Fibroblast of pulmonary artery (primary cell): ENCODE measurements around the gene STK33.

ENCODE experiments used
- DNase-seq: peaks from one replicate; pipeline ENCODE4 v3.0.0-alpha.2; 2010; ENCODE audit warnings: low read depth
- H3K4me3 ChIP-seq: replicated peaks from 2 replicates; pipeline ENCODE4 v1.5.1; 2011; ENCODE audit warnings: low read depth, mild to moderate bottlenecking, control low read depth, low read length, moderate library complexity
- TF ChIP-seq, protein P1 (sequence below): IDR thresholded peaks from 2 replicates; pipeline ENCODE4 v1.5.1; 2011; ENCODE audit warnings: mild to moderate bottlenecking, control low read depth, low read length, inconsistent platforms; ENCODE audit errors: missing control alignments

Gene STK33

DNA sequence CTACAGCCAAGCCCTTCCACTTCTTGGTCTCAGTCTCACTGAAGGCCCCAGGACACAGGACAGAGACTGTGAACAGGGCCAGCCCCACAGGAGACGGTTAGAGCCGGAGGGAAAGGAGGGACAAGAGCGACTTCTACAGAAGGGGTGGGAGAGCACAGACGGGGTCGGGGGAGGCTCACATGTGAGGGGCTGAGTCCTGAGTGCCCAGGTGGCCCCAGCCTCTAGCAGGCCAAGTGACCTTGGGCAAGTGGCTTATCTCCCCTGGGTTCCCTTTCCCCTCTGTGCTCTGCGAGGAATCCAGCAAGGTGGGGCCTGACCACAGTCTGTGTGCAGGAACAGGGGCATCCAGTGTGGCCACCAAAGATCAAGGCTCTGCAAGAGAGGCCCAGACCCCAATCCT lies 227.7 kb downstream of the STK33 start:
- TF ChIP-seq, protein P1, sequence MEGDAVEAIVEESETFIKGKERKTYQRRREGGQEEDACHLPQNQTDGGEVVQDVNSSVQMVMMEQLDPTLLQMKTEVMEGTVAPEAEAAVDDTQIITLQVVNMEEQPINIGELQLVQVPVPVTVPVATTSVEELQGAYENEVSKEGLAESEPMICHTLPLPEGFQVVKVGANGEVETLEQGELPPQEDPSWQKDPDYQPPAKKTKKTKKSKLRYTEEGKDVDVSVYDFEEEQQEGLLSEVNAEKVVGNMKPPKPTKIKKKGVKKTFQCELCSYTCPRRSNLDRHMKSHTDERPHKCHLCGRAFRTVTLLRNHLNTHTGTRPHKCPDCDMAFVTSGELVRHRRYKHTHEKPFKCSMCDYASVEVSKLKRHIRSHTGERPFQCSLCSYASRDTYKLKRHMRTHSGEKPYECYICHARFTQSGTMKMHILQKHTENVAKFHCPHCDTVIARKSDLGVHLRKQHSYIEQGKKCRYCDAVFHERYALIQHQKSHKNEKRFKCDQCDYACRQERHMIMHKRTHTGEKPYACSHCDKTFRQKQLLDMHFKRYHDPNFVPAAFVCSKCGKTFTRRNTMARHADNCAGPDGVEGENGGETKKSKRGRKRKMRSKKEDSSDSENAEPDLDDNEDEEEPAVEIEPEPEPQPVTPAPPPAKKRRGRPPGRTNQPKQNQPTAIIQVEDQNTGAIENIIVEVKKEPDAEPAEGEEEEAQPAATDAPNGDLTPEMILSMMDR = no peak
- no peak for DNase-seq
- no peak overlapping the region for H3K4me3 ChIP-seq

DNA sequence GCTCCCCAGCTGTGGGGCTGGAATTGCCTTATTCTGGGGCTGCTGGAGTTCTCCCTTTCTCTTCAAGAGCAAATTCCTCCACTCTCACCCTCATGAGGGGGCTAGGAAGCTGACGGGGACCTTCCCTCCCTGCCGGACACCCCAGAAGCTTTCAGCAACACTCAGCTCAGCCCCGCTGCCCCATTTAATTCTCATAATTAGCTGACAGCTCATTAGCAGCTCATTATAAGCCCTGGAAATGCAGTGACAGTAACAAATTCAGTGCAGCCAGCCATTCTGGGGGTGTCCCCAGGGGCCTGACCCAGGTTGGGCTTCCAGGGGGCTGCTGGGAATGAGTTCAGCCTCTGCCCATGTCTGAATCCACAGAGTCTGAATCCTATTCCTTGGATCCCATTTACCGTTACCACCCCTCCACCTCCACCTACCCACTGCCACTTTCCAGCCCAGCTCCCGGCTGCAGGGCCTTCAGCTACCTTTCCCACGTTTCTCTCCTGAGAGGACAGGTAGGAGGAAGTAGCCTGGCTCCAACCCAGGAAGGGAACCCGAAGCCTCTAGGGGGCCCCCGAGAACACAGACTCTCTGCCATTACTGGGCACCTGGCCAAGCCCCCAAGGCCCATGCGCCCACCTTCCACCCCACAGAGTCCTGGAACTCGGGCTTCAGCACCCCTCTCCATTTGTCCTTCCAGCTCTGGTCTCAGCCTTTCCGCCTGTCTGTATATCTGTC lies 228.6 kb downstream of the STK33 start:
- no peak for DNase-seq
- TF ChIP-seq, protein P1 = no peak
- H3K4me3 ChIP-seq = no peak overlapping the region

DNA sequence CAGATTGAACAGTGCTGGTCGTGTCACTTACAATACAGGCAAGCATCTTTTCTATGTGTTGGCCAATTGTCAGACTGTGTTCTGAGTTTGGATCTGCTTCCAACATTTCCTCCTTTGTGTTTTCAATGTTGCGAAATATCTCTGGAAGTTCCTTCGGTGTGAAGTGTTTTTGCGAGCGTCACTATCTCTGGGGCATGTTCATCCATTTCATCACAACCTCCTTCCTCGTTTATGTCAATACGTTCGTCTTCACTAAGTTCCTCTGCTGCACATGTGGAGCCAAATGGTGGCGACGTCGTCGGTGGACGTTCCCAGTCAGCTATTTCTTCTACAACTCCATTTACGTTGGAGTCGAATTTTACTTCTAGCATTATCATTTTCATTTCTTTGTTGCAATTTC lies 230.1 kb downstream of the STK33 start:
- DNase-seq = peak; percentile 21
- no peak overlapping the region for H3K4me3 ChIP-seq
- TF ChIP-seq, protein P1 = no peak

DNA sequence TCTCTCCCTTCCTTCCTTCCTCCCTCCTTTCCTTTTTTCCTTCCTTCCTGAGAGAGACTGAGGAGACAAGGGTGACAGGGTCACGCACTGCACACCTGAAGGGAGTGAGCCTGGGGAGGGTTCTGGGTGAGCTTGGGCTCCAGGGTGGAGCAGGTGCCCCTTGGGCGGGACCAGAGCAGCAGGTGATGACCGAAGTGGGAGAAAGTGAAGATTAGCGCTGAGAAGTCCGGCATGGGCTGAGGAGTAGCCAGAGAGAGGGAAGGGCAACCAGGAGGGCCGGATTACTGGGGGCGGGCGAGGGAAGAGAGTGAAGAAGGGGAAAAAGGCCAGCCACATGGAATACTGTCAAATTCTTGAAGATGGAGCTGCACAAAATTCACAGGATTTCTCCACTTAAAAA lies 231.1 kb downstream of the STK33 start:
- H3K4me3 ChIP-seq = no peak overlapping the region
- no peak for DNase-seq
- TF ChIP-seq, protein P1 = no peak

DNA sequence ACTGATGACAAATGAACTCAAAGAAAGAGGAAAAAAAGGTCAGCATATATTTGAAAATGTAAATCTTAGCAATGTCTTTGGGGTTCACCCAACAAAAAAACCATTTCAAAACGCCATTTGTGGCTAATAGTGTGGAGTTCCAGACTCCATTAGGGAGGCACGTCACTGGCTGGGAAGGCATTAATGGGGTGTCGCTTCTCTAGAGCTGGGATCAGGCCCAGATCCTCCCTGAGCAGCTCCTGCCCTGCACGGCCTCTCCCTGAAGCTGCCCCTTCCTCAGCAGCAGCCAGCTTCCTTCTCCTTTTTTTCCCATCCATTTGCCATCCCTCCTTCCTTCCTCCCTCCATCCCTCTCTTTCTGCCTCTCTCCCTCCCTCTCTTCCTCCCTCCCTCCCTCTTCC lies 231.5 kb downstream of the STK33 start:
- TF ChIP-seq, protein P1 = no peak
- no peak overlapping the region for H3K4me3 ChIP-seq
- no peak for DNase-seq

DNA sequence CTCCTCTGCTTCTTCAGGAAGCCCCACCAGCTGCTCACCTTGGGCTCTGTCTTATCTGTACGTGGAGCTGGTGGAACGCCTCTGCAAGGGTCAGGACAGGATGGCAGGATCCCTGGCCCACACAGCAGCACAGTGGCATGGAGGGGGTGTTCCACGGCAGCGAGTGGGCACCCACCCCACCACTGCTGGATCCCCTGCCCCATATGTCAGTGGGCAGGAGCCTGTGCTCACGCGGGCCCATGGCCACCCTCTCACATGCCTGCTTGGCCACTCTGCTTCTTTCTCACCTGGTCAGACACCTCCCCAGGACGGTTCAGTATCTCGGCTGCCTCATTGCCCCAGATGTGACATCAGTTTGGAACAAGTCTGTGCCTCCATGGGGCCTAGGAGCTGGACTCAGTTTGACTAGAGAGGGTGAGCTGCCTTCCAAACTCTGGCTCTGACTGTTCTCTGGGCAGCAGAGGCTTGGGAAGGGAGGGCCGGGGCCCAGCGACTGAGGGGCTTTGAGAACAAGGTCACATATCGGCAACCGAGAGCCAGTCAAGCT lies 232.3 kb downstream of the STK33 start:
- H3K4me3 ChIP-seq = no peak overlapping the region
- TF ChIP-seq, protein P1 = no peak
- DNase-seq = no peak

DNA sequence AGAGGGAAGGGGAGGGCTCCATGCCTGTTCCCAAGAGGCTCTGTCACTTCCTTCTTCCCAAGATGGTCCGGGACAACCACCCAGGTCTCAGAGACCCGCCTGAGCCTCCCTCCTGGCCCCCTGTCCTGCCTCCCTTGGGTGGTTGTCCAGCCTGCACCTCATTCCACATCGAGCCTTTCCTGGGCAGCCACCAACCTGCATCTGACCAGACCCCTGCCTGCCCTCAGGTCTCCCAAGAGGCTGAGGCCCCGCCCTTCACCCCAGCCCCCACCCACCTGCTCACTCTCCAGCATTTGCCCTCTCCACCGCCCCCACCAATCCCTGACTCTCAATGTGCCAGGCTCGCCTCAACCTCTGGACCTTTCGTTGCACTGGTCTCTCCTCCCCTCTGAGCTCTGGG lies 232.8 kb downstream of the STK33 start:
- DNase-seq = no peak
- TF ChIP-seq, protein P1 = no peak
- no peak overlapping the region for H3K4me3 ChIP-seq
